Liver (tissue), 9 donors: ENCODE data around the gene NKD1. TPM values are rescaled to one million over a fixed set of nuclear protein-coding genes. Genes with fewer than 3 reads are reported as not detected.

ENCODE experiments used
- DNase-seq: peaks from one replicate; pipeline ENCODE4 v3.0.0-alpha.2; 2017; ENCODE audit warnings: low spot score
- H3K27ac ChIP-seq, 2 donors: one replicate each; pipeline ENCODE4 v1.7.0; 2013; ENCODE audit warnings: inconsistent platforms in 2 of 2, low read length in 2 of 2, control low read depth in 1 of 2, low read depth in 1 of 2, mild to moderate bottlenecking in 1 of 2
- H3K27me3 ChIP-seq, 4 donors: one replicate each; pipeline versions ENCODE4 v1.6.1 to v1.7.0; 2013; ENCODE audit warnings: low read length in 3 of 4, inconsistent platforms in 1 of 4, mild to moderate bottlenecking in 1 of 4, moderate library complexity in 1 of 4; ENCODE audit not compliant: control insufficient read depth in 4 of 4, insufficient read depth in 4 of 4
- H3K36me3 ChIP-seq, 4 donors: one replicate each; pipeline versions ENCODE4 v1.6.1 to v1.7.0; 2013; ENCODE audit warnings: low read length in 3 of 4, mild to moderate bottlenecking in 3 of 4, low read depth in 1 of 4, moderate library complexity in 1 of 4; ENCODE audit not compliant: control insufficient read depth in 4 of 4, insufficient read depth in 3 of 4
- H3K4me1 ChIP-seq, 4 donors: one replicate each; pipeline versions ENCODE4 v1.6.1 to v1.7.0; 2013; ENCODE audit warnings: low read length in 3 of 4, mild to moderate bottlenecking in 3 of 4, moderate library complexity in 1 of 4; ENCODE audit not compliant: control insufficient read depth in 4 of 4, insufficient read depth in 4 of 4
- H3K4me3 ChIP-seq, 3 donors: one replicate each; pipeline versions ENCODE4 v1.6.1 to v1.7.0; 2013; ENCODE audit warnings: low read length in 3 of 3, control low read depth in 1 of 3, low read depth in 1 of 3, mild to moderate bottlenecking in 1 of 3
- H3K9ac ChIP-seq, 2 donors: one replicate each; pipeline ENCODE4 v1.7.0; 2013; ENCODE audit warnings: low read length in 2 of 2, mild to moderate bottlenecking in 2 of 2, moderate library complexity in 2 of 2, control low read depth in 1 of 2, low read depth in 1 of 2
- H3K9me3 ChIP-seq, 4 donors: one replicate each; pipeline versions ENCODE4 v1.6.1 to v1.7.0; 2013; ENCODE audit warnings: low read length in 3 of 4; ENCODE audit not compliant: control insufficient read depth in 4 of 4
- ATF3 ChIP-seq: IDR thresholded peaks from 2 replicates; pipeline ENCODE4 v1.6.1; 2016; ENCODE audit warnings: antibody characterized with exemption
- CTCF ChIP-seq: fragments of 150-350 bp; IDR thresholded peaks from 2 replicates; pipeline ENCODE4 v1.5.1; 2017; ENCODE audit warnings: improper control_type of control experiment, low read depth, low read length; ENCODE audit not compliant: missing input control
- FOXA1 ChIP-seq: IDR thresholded peaks from 2 replicates; pipeline ENCODE4 v1.6.1; 2016; ENCODE audit warnings: antibody characterized with exemption
- FOXA2 ChIP-seq: IDR thresholded peaks from 2 replicates; pipeline ENCODE4 v1.6.1; 2016; ENCODE audit warnings: antibody characterized with exemption
- HNF4A ChIP-seq, 2 donors: conservative IDR thresholded peaks; 2 replicates each; pipeline ENCODE4 v1.6.1; 2016; ENCODE audit warnings: antibody characterized with exemption in 2 of 2, mild to moderate bottlenecking in 2 of 2
- HNF4G ChIP-seq: IDR thresholded peaks from 2 replicates; pipeline ENCODE4 v1.6.1; 2016; ENCODE audit warnings: antibody characterized with exemption
- JUND ChIP-seq, 2 donors: IDR thresholded peaks; 2 replicates each; pipeline ENCODE4 v1.6.1; 2016; ENCODE audit warnings: antibody characterized with exemption in 2 of 2
- MAX ChIP-seq: IDR thresholded peaks from 2 replicates; pipeline ENCODE4 v1.6.1; 2016; ENCODE audit warnings: antibody characterized with exemption
- NR2F2 ChIP-seq: IDR thresholded peaks from 2 replicates; pipeline ENCODE4 v1.6.1; 2016; ENCODE audit warnings: antibody characterized with exemption
- RAD21 ChIP-seq, 2 donors: IDR thresholded peaks; 2 replicates each; pipeline ENCODE4 v1.6.1; 2016; ENCODE audit warnings: antibody characterized with exemption in 2 of 2, mild to moderate bottlenecking in 2 of 2
- REST ChIP-seq: IDR thresholded peaks from 2 replicates; pipeline ENCODE4 v1.6.1; 2016; ENCODE audit warnings: antibody characterized with exemption, mild to moderate bottlenecking
- RXRA ChIP-seq, 2 donors: IDR thresholded peaks; 2 replicates each; pipeline ENCODE4 v1.6.1; 2017 to 2018; ENCODE audit warnings: antibody characterized with exemption in 2 of 2, mild to moderate bottlenecking in 1 of 2
- SP1 ChIP-seq: IDR thresholded peaks from 2 replicates; pipeline ENCODE4 v1.6.1; 2018; ENCODE audit warnings: antibody characterized with exemption, mild to moderate bottlenecking
- TAF1 ChIP-seq: conservative IDR thresholded peaks from 2 replicates; pipeline ENCODE4 v1.6.1; 2016; ENCODE audit warnings: antibody characterized with exemption, mild to moderate bottlenecking
- YY1 ChIP-seq: IDR thresholded peaks from 2 replicates; pipeline ENCODE4 v1.6.1; 2016; ENCODE audit warnings: antibody characterized with exemption, mild to moderate bottlenecking
- ZBTB33 ChIP-seq: IDR thresholded peaks from 2 replicates; pipeline ENCODE4 v1.6.1; 2016; ENCODE audit warnings: antibody characterized with exemption
- WGBS: extraction: QIAGEN DNeasy Blood & Tissue Kit; methylation state at CpG from one replicate; pipeline ENCODE4 v1.1.7; 2013; 5-methylcytosine and 5-hydroxymethylcytosine counted together
- polyA plus RNA-seq, 2 donors: library from polyadenylated mRNA; stranded (reverse) in 1 of 2; unstranded in 1 of 2; fragments of 200-250 nt in 1 of 2; fragments of >200 nt in 1 of 2; fragmentation: Nextera tagmentation in 1 of 2; extraction: Ambion mirVana in 1 of 2; gene quantifications; one replicate each; pipeline versions ENCODE4 v1.2.1 to v1.2.3, GENCODE V29; 2013 to 2015
- total RNA-seq, 2 donors: library from RNA; depleted of rRNA; stranded (reverse); fragments of >200 nt; gene quantifications; one replicate each; pipeline ENCODE4 v1.2.3, GENCODE V29; 2014
- donor health status: healthy.
- donor health status: healthy.
- donor health status: healthy.
- donor health status: healthy.
- donor health status: healthy.

NKD1 gene
- total and polyA plus RNA-seq, 4 donors, result 0.28 to 3.5 (median 0.85) TPM

DNA sequence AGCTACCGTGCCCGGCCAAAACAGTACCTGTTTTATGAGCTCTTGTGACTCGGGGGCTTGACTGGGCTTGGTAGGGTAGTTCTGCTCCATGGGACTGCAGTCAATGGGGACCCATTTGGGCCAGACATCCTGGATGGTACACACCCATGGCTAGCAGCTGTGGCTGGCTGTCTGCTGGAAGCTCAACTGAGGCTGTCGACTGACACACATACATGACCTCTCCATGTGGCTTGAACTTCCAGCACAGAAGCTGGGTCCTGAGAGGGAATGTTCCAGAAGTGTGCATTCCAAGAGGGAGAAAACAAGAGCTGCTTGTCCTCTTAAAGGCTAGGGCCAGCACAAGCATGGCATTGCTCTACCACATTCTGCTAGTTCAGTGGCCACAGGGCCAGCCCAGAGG is 14.9 kb upstream of the NKD1 start:
- Histone ChIP-seq H3K9me3 (peaks cover 0 to 8% (median 2%) of the 10 kb centered on the region in 4 donors), H3K27me3 (no peaks in the 10 kb centered on the region), H3K4me1 (peaks cover 4 to 19% (median 6%) of the 10 kb centered on the region in 4 donors), H3K9ac (no peak overlapping the region), H3K36me3 (no peaks in the 10 kb centered on the region), H3K27ac (no peak overlapping the region), H3K4me3 (no peak overlapping the region)
- WGBS, result 92% methylated on average over 4 of the region's 4 CpGs
- no peak for DNase-seq
- TF ChIP-seq RXRA (IDR thresholded peaks at IDR 0.05), result no peak
- TF ChIP-seq CTCF, result no peak
- no peak for TF ChIP-seq MAX
- no peak for TF ChIP-seq FOXA1
- TF ChIP-seq SP1, result no peak
- no peak for TF ChIP-seq ZBTB33
- no peak for TF ChIP-seq HNF4A (conservative IDR thresholded peaks at IDR 0.05)
- TF ChIP-seq REST, result no peak
- TF ChIP-seq YY1, result no peak
- no peak for TF ChIP-seq RAD21 (IDR thresholded peaks at IDR 0.05)
- TF ChIP-seq FOXA2, result no peak
- no peak for TF ChIP-seq TAF1
- no peak for TF ChIP-seq ATF3
- no peak for TF ChIP-seq JUND (IDR thresholded peaks at IDR 0.05)

- H3K9ac ChIP-seq, result no peak overlapping the region
- WGBS, result 90% methylated on average over 4 of the region's 4 CpGs
- peaks cover 0 to 6% (median 2%) of the 10 kb centered on the region in 4 donors for H3K9me3 ChIP-seq
- no peak for TF ChIP-seq YY1
- no peak for TF ChIP-seq HNF4A (conservative IDR thresholded peaks at IDR 0.05)
- TF ChIP-seq RAD21 (IDR thresholded peaks at IDR 0.05), result no peak
- TF ChIP-seq HNF4G, result no peak
- TF ChIP-seq NR2F2, result no peak
- TF ChIP-seq MAX, result no peak
- TF ChIP-seq REST, result no peak
- TF ChIP-seq SP1, result no peak
- H3K27ac ChIP-seq, result no peak overlapping the region
- peaks cover 4 to 19% (median 6%) of the 10 kb centered on the region in 4 donors for H3K4me1 ChIP-seq
- H3K4me3 ChIP-seq, result no peak overlapping the region
- no peaks in the 10 kb centered on the region for H3K27me3 ChIP-seq
- DNase-seq, result no peak
- H3K36me3 ChIP-seq, result no peaks in the 10 kb centered on the region
Observed at GRCh38 chr16:50534091-50534490, 14.1 kb upstream of the NKD1 start.
